CD14-positive monocyte (primary cell): Measurements from ENCODE around the gene HK1. TPM values are rescaled to one million over a fixed set of nuclear protein-coding genes. Genes with fewer than 3 reads are reported as not detected.

ENCODE experiments used
- DNase-seq, 3 donors: peaks; one replicate each; pipeline ENCODE4 v3.0.0-alpha.2; 2011 to 2022
- H2AFZ ChIP-seq: 2 replicates; pipeline ENCODE4 v1.6.0; 2012; ENCODE audit warnings: mild to moderate bottlenecking, low read depth, low read length, inconsistent platforms; ENCODE audit not compliant: insufficient read depth, poor library complexity, severe bottlenecking
- H3K27ac ChIP-seq, 2 donors: 1 replicate in 1 of 2; 2 replicates in 1 of 2; pipeline ENCODE4 v1.5.1; 2012 to 2013; ENCODE audit warnings: low read length in 2 of 2, control low read depth in 1 of 2, inconsistent platforms in 1 of 2, low read depth in 1 of 2, mild to moderate bottlenecking in 1 of 2
- H3K27me3 ChIP-seq, 2 donors: one replicate each; pipeline versions ENCODE4 v1.6.0 to v1.6.1; 2011 to 2013; ENCODE audit warnings: low read length in 2 of 2; ENCODE audit not compliant: control insufficient read depth in 2 of 2, insufficient read depth in 2 of 2
- H3K36me3 ChIP-seq, 2 donors: replicated peaks in 1 of 2; 1 replicate in 1 of 2; 2 replicates in 1 of 2; pipeline versions ENCODE4 v1.5.1 to v1.6.1; 2012 to 2013; ENCODE audit warnings: low read length in 2 of 2, control low read depth in 1 of 2, inconsistent platforms in 1 of 2, mild to moderate bottlenecking in 1 of 2; ENCODE audit not compliant: insufficient read depth in 2 of 2, control insufficient read depth in 1 of 2
- H3K4me1 ChIP-seq, 2 donors: 1 replicate in 1 of 2; 2 replicates in 1 of 2; pipeline versions ENCODE4 v1.5.1 to v1.6.1; 2012 to 2013; ENCODE audit warnings: low read length in 2 of 2, control low read depth in 1 of 2, inconsistent platforms in 1 of 2, mild to moderate bottlenecking in 1 of 2, moderate library complexity in 1 of 2; ENCODE audit not compliant: insufficient read depth in 2 of 2, control insufficient read depth in 1 of 2
- H3K4me2 ChIP-seq: replicated peaks from 2 replicates; pipeline ENCODE3; 2012; ENCODE audit warnings: low read length, moderate library complexity, mild to moderate bottlenecking; ENCODE audit not compliant: poor library complexity, severe bottlenecking; ENCODE audit errors: extremely low read depth
- H3K4me3 ChIP-seq, 3 experiments: fragments of 200-600 bp in 1 of 3; sonication (generic) in 1 of 3; replicated peaks in 1 of 3; 1 replicate in 2 of 3; 2 replicates in 1 of 3; pipeline ENCODE4 v1.5.1; 2011 to 2013; ENCODE audit warnings: low read length in 3 of 3, mild to moderate bottlenecking in 3 of 3, control low read depth in 2 of 3, low read depth in 2 of 3, inconsistent platforms in 1 of 3, moderate library complexity in 1 of 3
- H3K79me2 ChIP-seq: 2 replicates; pipeline ENCODE4 v1.6.0; 2012; ENCODE audit warnings: mild to moderate bottlenecking, control low read depth, inconsistent platforms, low read length, moderate library complexity; ENCODE audit not compliant: insufficient read depth
- H3K9ac ChIP-seq: 2 replicates; pipeline ENCODE4 v1.6.0; 2017; ENCODE audit warnings: low read length, mild to moderate bottlenecking; ENCODE audit not compliant: insufficient read depth, poor library complexity, severe bottlenecking
- H3K9me3 ChIP-seq, 2 donors: replicated peaks in 1 of 2; 1 replicate in 1 of 2; 2 replicates in 1 of 2; pipeline versions ENCODE4 v1.5.1 to v1.6.1; 2012 to 2013; ENCODE audit warnings: low read length in 2 of 2, control low read depth in 1 of 2; ENCODE audit not compliant: control insufficient read depth in 1 of 2, insufficient read depth in 1 of 2
- H4K20me1 ChIP-seq: 2 replicates; pipeline ENCODE4 v1.6.0; 2012; ENCODE audit warnings: mild to moderate bottlenecking, low read length, control low read depth, moderate library complexity; ENCODE audit not compliant: insufficient read depth
- H3K27ac Mint-ChIP-seq, 7 donors: one replicate each; pipeline ENCODE4 v1.8.0; 2020; ENCODE audit warnings: mild to moderate bottlenecking in 7 of 7, mixed read lengths in 7 of 7, moderate library complexity in 6 of 7, inconsistent platforms in 2 of 7
- H3K27me3 Mint-ChIP-seq, 3 donors: one replicate each; pipeline ENCODE4 v1.8.0; 2021 to 2022; ENCODE audit warnings: low read depth in 3 of 3, mild to moderate bottlenecking in 3 of 3, mixed read lengths in 3 of 3, moderate library complexity in 3 of 3, inconsistent platforms in 1 of 3
- H3K36me3 Mint-ChIP-seq, 2 donors: one replicate each; pipeline ENCODE4 v1.8.0; 2020; ENCODE audit warnings: mixed read lengths in 2 of 2, inconsistent platforms in 1 of 2, mild to moderate bottlenecking in 1 of 2
- H3K4me1 Mint-ChIP-seq: one replicate; pipeline ENCODE4 v1.8.0; 2020; ENCODE audit warnings: mild to moderate bottlenecking, mixed read lengths
- H3K4me3 Mint-ChIP-seq, 2 donors: one replicate each; pipeline ENCODE4 v1.8.0; 2020; ENCODE audit warnings: mild to moderate bottlenecking in 2 of 2, mixed read lengths in 2 of 2, moderate library complexity in 1 of 2
- H3K9me3 Mint-ChIP-seq, 7 donors: one replicate each; pipeline ENCODE4 v1.8.0; 2020 to 2022; ENCODE audit warnings: mixed read lengths in 7 of 7, mild to moderate bottlenecking in 6 of 7, moderate library complexity in 6 of 7, inconsistent platforms in 2 of 7
- CTCF ChIP-seq: fragments of 200-600 bp; IDR thresholded peaks from one replicate; pipeline ENCODE4 v1.8.0; 2022; ENCODE audit warnings: antibody characterized with exemption, mild to moderate bottlenecking
- WGBS: methylation state at CpG from one replicate; pipeline ENCODE4 v1.1.5; 2013; ENCODE audit warnings: missing lambda C conversion rate; ENCODE audit not compliant: insufficient coverage; 5-methylcytosine and 5-hydroxymethylcytosine counted together
- intact Hi-C, 2 donors: fragments of 100-400 bp; cut with micrococcal nuclease; formaldehyde crosslinking; loops; one replicate each; pipeline versions ENCODE4 v1.15.0 to v1.15.1; 2023
- polyA plus RNA-seq, 3 donors: library from polyadenylated mRNA; depleted of rRNA in 1 of 3; unstranded in 2 of 3; stranded (reverse) in 1 of 3; fragments of 300-500 nt in 2 of 3; fragments of >200 nt in 1 of 3; fragmentation: Illumina TruSeq in 2 of 3; gene quantifications; 1 replicate in 2 of 3; 2 replicates in 1 of 3; pipeline ENCODE4 v1.2.3, GENCODE V29; 2012 to 2021

The HK1 gene
- polyA plus RNA-seq, 3 donors: 57.9 to 146 (median 125) TPM

- H3K4me2 ChIP-seq: no peak overlapping the region
- H4K20me1 ChIP-seq: no peaks in the 10 kb centered on the region
- Mint-ChIP-seq H3K4me3 (peak overlapping the region in 1 of 2 donors; percentile 35), H3K36me3 (no peaks in the 10 kb centered on the region), H3K4me1 (peaks cover 14% of the 10 kb centered on the region), H3K27ac (no peak overlapping the region), H3K9me3 (peaks cover 0 to 2% (median 0%) of the 10 kb centered on the region in 7 donors), H3K27me3 (peaks cover 2 to 3% (median 2%) of the 10 kb centered on the region in 3 donors)
- no peaks in the 10 kb centered on the region for H3K79me2 ChIP-seq
- intact Hi-C loops: loop anchor here (1.0 kb wide), 1 partner anchor 155 kb away; no protein-coding TSS in a partner anchor
- no CpG with 5 or more reads among the region's 17 CpGs for WGBS
- peak; percentile 87 for TF ChIP-seq CTCF
- H3K9ac ChIP-seq: no peak overlapping the region
- no peak overlapping the region for H3K27ac ChIP-seq
- H3K9me3 ChIP-seq: no peaks in the 10 kb centered on the region
- peaks cover 10 to 16% of the 10 kb centered on the region in 2 donors for H3K4me1 ChIP-seq
- H3K27me3 ChIP-seq: no peaks in the 10 kb centered on the region
- DNase-seq: peak; percentile 67 to 78 (median 69)
- H3K36me3 ChIP-seq: no peaks in the 10 kb centered on the region
- H2AFZ ChIP-seq: peak overlapping the region; percentile 50
- H3K4me3 ChIP-seq: no peak overlapping the region
Observed at GRCh38 chr10:69237528-69238159, 40.7 kb upstream of the HK1 start.

GRCh38 chr10:69239136-69239535 is 39.2 kb upstream of the HK1 start:
- H3K9me3 ChIP-seq: no peaks in the 10 kb centered on the region
- H3K9me3 Mint-ChIP-seq: peaks cover 0 to 2% (median 0%) of the 10 kb centered on the region in 7 donors
- H3K36me3 Mint-ChIP-seq: no peaks in the 10 kb centered on the region
- 86% methylated on average over 4 of the region's 5 CpGs for WGBS
- no peak overlapping the region for H3K4me3 ChIP-seq
- no peak overlapping the region for H3K4me3 Mint-ChIP-seq
- no peak for TF ChIP-seq CTCF
- H3K9ac ChIP-seq: no peak overlapping the region
- no peak overlapping the region for H3K27ac Mint-ChIP-seq
- H3K27me3 Mint-ChIP-seq: peaks cover 2 to 3% (median 2%) of the 10 kb centered on the region in 3 donors
- peaks cover 10 to 16% of the 10 kb centered on the region in 2 donors for H3K4me1 ChIP-seq
- peak overlapping the region; percentile 31 for H2AFZ ChIP-seq
- no peaks in the 10 kb centered on the region for H4K20me1 ChIP-seq
- peaks cover 14% of the 10 kb centered on the region for H3K4me1 Mint-ChIP-seq
- no peak for DNase-seq
- H3K36me3 ChIP-seq: no peaks in the 10 kb centered on the region
- intact Hi-C loops: no loop called here
- H3K27me3 ChIP-seq: no peaks in the 10 kb centered on the region
- H3K4me2 ChIP-seq: no peak overlapping the region
- H3K79me2 ChIP-seq: no peaks in the 10 kb centered on the region
- no peak overlapping the region for H3K27ac ChIP-seq
